ENCODE results near the gene CTSO. TPM values are rescaled to one million over a fixed set of nuclear protein-coding genes. Genes with fewer than 3 reads are reported as not detected.

CTSO gene
- total RNA-seq, 1 experiment from 2014 or later = 2.9 TPM

- H3K36me3 Mint-ChIP-seq (ENCODE audit: insufficient read depth, unreplicated experiment) = no peaks in the 10 kb centered on the region
- no peaks in the 10 kb centered on the region for H3K4me1 Mint-ChIP-seq (ENCODE audit: low read depth, unreplicated experiment)
- Histone ChIP-seq H3K4me1 (no peaks in the 10 kb centered on the region), H3K4me3 (ENCODE audit: low read depth, low read length) (no peak overlapping the region), H3K27me3 (replicated peaks; ENCODE audit: control insufficient read depth, insufficient read depth, low read length) (no peaks in the 10 kb centered on the region), H3K36me3 (ENCODE audit: control insufficient read depth, insufficient read depth, low read length) (no peaks in the 10 kb centered on the region), H3K9me3 (no peaks in the 10 kb centered on the region; the same call in 1 of the 2 replicates)
- peaks cover 40% of the 10 kb centered on the region for H3K9me3 Mint-ChIP-seq (ENCODE audit: unreplicated experiment)
- no peak for DNase-seq
- no peak overlapping the region for H3K4me3 Mint-ChIP-seq (ENCODE audit: unreplicated experiment)
- TF ChIP-seq CTCF (IDR thresholded peaks at IDR 0.05; ENCODE audit: insufficient read depth in 1 of 2, low read depth in 1 of 2, low read length in 1 of 2, severe bottlenecking in 1 of 2, unreplicated experiment in 1 of 2) = no peak
- ChIA-PET CTCF (no interaction called here), POLR2A (no interaction called here)
- no TSS peak for BruUV-seq (replicated peaks)
- no peak overlapping the region for H3K27ac Mint-ChIP-seq (ENCODE audit: unreplicated experiment)
- intact Hi-C loops (cut with micrococcal nuclease; ENCODE audit: unreplicated experiment) = no loop called here
- H3K27me3 Mint-ChIP-seq (ENCODE audit: insufficient read depth, unreplicated experiment) = no peaks in the 10 kb centered on the region
Observed at GRCh38 chr4:155887045-155887444, 66.6 kb downstream of the CTSO start.

GRCh38 chr4:155885666-155886065 is 68.0 kb downstream of the CTSO start:
- H3K4me1 Mint-ChIP-seq (ENCODE audit: low read depth, unreplicated experiment) = no peaks in the 10 kb centered on the region
- H3K4me3 Mint-ChIP-seq (ENCODE audit: unreplicated experiment) = no peak overlapping the region
- peaks cover 26% of the 10 kb centered on the region for H3K9me3 Mint-ChIP-seq (ENCODE audit: unreplicated experiment)
- no peak overlapping the region for H3K4me3 ChIP-seq (ENCODE audit: low read depth, low read length)
- no peak for TF ChIP-seq CTCF (IDR thresholded peaks at IDR 0.05; ENCODE audit: insufficient read depth in 1 of 2, low read depth in 1 of 2, low read length in 1 of 2, severe bottlenecking in 1 of 2, unreplicated experiment in 1 of 2)
- no peak overlapping the region for H3K27ac Mint-ChIP-seq (ENCODE audit: unreplicated experiment)
- no peaks in the 10 kb centered on the region for H3K4me1 ChIP-seq
- no peaks in the 10 kb centered on the region for H3K36me3 ChIP-seq (ENCODE audit: control insufficient read depth, insufficient read depth, low read length)
- H3K27me3 ChIP-seq (replicated peaks; ENCODE audit: control insufficient read depth, insufficient read depth, low read length) = no peaks in the 10 kb centered on the region
- no TSS peak for BruUV-seq (replicated peaks)
- H3K27me3 Mint-ChIP-seq (ENCODE audit: insufficient read depth, unreplicated experiment) = no peaks in the 10 kb centered on the region
- intact Hi-C loops (cut with micrococcal nuclease; ENCODE audit: unreplicated experiment) = no loop called here
- DNase-seq = no peak
- H3K9me3 ChIP-seq = no peaks in the 10 kb centered on the region
- POLR2A ChIA-PET = no interaction called here
- H3K36me3 Mint-ChIP-seq (ENCODE audit: insufficient read depth, unreplicated experiment) = no peaks in the 10 kb centered on the region
- CTCF ChIA-PET = no interaction called here

- H3K9me3 ChIP-seq = no peaks in the 10 kb centered on the region
- no peaks in the 10 kb centered on the region for H3K4me1 ChIP-seq
- Mint-ChIP-seq H3K27ac (ENCODE audit: unreplicated experiment) (no peak overlapping the region), H3K4me1 (ENCODE audit: low read depth, unreplicated experiment) (no peaks in the 10 kb centered on the region), H3K4me3 (ENCODE audit: unreplicated experiment) (no peak overlapping the region), H3K9me3 (ENCODE audit: unreplicated experiment) (peaks cover 31% of the 10 kb centered on the region), H3K36me3 (ENCODE audit: insufficient read depth, unreplicated experiment) (no peaks in the 10 kb centered on the region), H3K27me3 (ENCODE audit: insufficient read depth, unreplicated experiment) (no peaks in the 10 kb centered on the region)
- no peaks in the 10 kb centered on the region for H3K27me3 ChIP-seq (replicated peaks; ENCODE audit: control insufficient read depth, insufficient read depth, low read length)
- no peak overlapping the region for H3K4me3 ChIP-seq (ENCODE audit: low read depth, low read length)
- no TSS peak for BruUV-seq (replicated peaks)
- no peaks in the 10 kb centered on the region for H3K36me3 ChIP-seq (ENCODE audit: control insufficient read depth, insufficient read depth, low read length)
- CTCF ChIA-PET = no interaction called here
- intact Hi-C loops (cut with micrococcal nuclease; ENCODE audit: unreplicated experiment) = no loop called here
- no peak for TF ChIP-seq CTCF (IDR thresholded peaks at IDR 0.05; ENCODE audit: insufficient read depth in 1 of 2, low read depth in 1 of 2, low read length in 1 of 2, severe bottlenecking in 1 of 2, unreplicated experiment in 1 of 2)
- POLR2A ChIA-PET = no interaction called here
- no peak for DNase-seq
Observed at GRCh38 chr4:155883895-155884294, 69.8 kb downstream of the CTSO start.

Data from Caco-2 (cell line).